Right atrium auricular region (tissue), 2 donors: Measurements from ENCODE around the gene ZNF189. TPM values are rescaled to one million over a fixed set of nuclear protein-coding genes. Genes with fewer than 3 reads are reported as not detected.

Experiments used
- DNase-seq: peaks from one replicate; pipeline ENCODE4 v3.0.0-alpha.2; 2019; ENCODE audit warnings: low spot score
- H3K27ac ChIP-seq, 2 donors: fragments of 200-600 bp; sonication (generic); 1 replicate in 1 of 2; 2 replicates in 1 of 2; pipeline ENCODE4 v1.5.1; 2016 to 2019
- H3K27me3 ChIP-seq, 2 donors: fragments of 200-600 bp; sonication (generic); one replicate each; pipeline versions ENCODE4 v1.5.1 to v1.6.0; 2017 to 2019
- H3K36me3 ChIP-seq: fragments of 200-600 bp; sonication (generic); one replicate; pipeline ENCODE4 v1.5.1; 2016
- H3K4me1 ChIP-seq, 2 donors: fragments of 200-600 bp; sonication (generic); one replicate each; pipeline versions ENCODE4 v1.5.1 to v1.6.0; 2017 to 2019
- H3K4me3 ChIP-seq, 2 donors: fragments of 200-600 bp; sonication (generic); 1 replicate in 1 of 2; 2 replicates in 1 of 2; pipeline ENCODE4 v1.5.1; 2017 to 2019; ENCODE audit warnings: mild to moderate bottlenecking in 1 of 2, moderate library complexity in 1 of 2
- H3K9me3 ChIP-seq, 2 donors: fragments of 200-600 bp; sonication (generic); one replicate each; pipeline ENCODE4 v1.5.1; 2019
- CTCF ChIP-seq, 2 donors: fragments of 200-600 bp; sonication (generic); IDR thresholded peaks; one replicate each; pipeline ENCODE4 v1.5.1; 2019; ENCODE audit warnings: antibody characterized with exemption in 2 of 2
- total RNA-seq, 2 donors: library from RNA; depleted of rRNA; stranded (reverse); fragments of >200 nt; gene quantifications; one replicate each; pipeline ENCODE4 v1.1.0, GENCODE V29; 2016

The ZNF189 gene
- total RNA-seq, 2 donors from 2014 or later = 20.2 to 22.1 TPM

DNA sequence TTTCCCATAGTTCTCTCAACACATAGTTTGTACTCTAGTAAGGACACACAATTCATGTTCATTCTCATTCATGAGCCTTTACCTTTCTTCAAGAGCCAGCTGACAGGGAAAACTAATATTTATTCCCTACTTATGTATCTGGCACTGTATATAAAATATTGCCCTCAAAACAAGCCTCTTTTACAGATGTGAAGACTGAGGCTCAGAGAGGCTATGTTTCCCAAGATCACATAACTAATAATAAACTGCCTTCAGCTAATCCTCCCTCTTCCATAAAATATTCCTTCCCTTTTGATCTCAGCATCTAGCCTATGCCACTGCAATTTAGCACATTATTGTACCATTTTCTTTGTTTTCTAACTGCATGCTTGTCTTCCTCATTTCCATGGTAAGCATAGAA, 18.7 kb downstream of the ZNF189 start:
- TF ChIP-seq CTCF (IDR thresholded peaks at IDR 0.05) = no peak
- H3K27me3 ChIP-seq = no peaks in the 10 kb centered on the region
- H3K36me3 ChIP-seq = no peaks in the 10 kb centered on the region
- no peak for DNase-seq
- peaks cover 4 to 38% of the 10 kb centered on the region in 2 donors for H3K9me3 ChIP-seq
- no peak overlapping the region for H3K4me3 ChIP-seq
- H3K27ac ChIP-seq = no peak overlapping the region
- H3K4me1 ChIP-seq = no peaks in the 10 kb centered on the region

DNA sequence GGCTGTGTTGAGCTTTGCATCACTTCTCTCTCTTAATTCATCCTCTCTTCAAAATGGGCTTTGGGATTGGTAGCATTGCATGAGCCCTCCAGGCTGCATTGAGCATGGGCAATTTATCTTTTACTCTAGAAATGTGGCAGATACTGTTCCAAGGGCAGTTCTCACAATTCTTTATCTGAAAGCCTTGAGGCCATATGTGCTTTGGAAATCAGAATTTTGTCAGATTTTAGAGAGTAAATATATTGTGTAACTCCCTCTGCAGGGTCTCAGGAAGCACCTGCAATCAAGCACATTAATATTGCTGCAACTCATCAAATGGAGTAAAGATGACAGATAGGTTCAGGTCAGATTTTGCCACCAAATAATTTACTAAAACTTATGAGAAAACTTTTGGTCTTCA, 19.3 kb downstream of the ZNF189 start:
- TF ChIP-seq CTCF (IDR thresholded peaks at IDR 0.05) = no peak
- H3K36me3 ChIP-seq = no peaks in the 10 kb centered on the region
- H3K9me3 ChIP-seq = peaks cover 0 to 32% of the 10 kb centered on the region in 2 donors

DNA sequence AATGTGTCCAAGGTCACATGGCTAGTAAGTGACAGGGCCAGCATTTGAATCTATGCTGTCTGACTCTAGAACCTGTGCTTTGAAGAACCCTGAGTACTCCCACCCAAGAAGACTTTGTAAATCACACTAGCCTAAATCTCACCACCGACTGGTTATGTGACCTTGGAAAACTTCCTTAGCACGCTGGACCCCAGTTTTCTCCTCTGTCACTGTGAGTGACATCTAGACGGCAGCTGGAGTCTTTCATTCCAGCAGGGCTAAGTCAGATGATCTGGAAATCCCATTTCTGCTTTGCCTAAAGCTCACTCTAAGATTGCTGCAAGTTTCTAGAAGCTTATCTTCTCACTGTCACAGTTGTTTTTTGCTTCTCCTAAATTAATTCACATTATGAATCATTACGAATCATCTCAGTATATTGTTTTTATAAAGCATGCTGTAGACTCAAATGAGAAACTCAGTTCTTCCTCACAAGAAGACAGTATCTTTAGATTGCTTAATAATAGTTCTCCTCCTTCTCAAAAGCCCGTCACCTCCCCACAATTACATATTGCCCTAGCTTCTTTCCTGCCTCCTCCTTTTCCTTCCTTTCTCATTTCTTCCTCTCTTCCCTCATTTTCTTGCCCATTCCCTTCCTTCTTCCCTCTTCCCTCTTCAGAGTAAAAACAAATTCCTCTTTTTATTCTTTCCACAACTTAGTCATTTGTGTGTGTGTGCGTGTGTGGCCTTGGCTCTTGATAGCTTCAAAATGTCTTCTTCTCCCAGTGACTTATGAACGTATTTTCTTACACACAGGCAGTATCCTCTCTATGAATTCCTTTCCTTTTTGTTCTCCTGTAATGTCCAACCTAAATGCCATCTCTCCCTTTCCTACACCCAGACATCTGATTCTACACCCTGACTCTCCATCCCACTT, 20.1 kb downstream of the ZNF189 start:
- H3K9me3 ChIP-seq = peaks cover 0 to 24% of the 10 kb centered on the region in 2 donors
- TF ChIP-seq CTCF (IDR thresholded peaks at IDR 0.05) = no peak
- H3K27ac ChIP-seq = no peak overlapping the region

More for the DNA sequence above, 19.3 kb downstream of the ZNF189 start:
- Histone ChIP-seq H3K27ac (no peak overlapping the region), H3K4me1 (no peaks in the 10 kb centered on the region), H3K4me3 (no peak overlapping the region), H3K27me3 (no peaks in the 10 kb centered on the region)
- DNase-seq = no peak

GRCh38 chr9:101419863-101420262, 21.2 kb downstream of the ZNF189 start:
- peaks cover 0 to 13% of the 10 kb centered on the region in 2 donors for H3K9me3 ChIP-seq
- H3K27me3 ChIP-seq = no peaks in the 10 kb centered on the region
- no peak for TF ChIP-seq CTCF (IDR thresholded peaks at IDR 0.05)
- no peaks in the 10 kb centered on the region for H3K4me1 ChIP-seq
- no peak for DNase-seq
- no peaks in the 10 kb centered on the region for H3K36me3 ChIP-seq
- no peak overlapping the region for H3K27ac ChIP-seq
- no peak overlapping the region for H3K4me3 ChIP-seq

More for the DNA sequence above, 20.1 kb downstream of the ZNF189 start:
- Histone ChIP-seq H3K4me1 (no peaks in the 10 kb centered on the region), H3K36me3 (no peaks in the 10 kb centered on the region), H3K27me3 (no peaks in the 10 kb centered on the region), H3K4me3 (no peak overlapping the region)
- DNase-seq = no peak

DNA sequence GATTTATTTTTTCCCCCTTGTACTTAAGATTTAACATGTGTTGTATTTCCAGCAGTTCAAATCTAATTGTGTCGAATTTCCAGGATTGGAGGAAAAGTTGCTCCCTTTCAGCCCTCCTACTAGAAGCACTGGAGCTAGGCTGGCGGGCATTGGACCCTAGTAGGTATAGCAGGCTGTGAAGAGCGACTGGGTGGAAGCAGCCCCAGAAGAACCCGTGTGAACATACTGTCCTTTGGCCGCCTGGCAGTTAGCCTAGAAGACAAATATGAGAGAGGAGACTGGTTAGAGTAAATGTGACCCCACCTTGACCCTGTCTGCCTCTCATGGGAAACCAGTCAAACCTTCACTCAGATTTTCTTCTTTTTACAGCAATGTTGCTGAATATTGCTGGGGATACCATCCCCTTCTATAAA, 23.0 kb downstream of the ZNF189 start:
- Histone ChIP-seq H3K9me3 (no peaks in the 10 kb centered on the region), H3K4me3 (no peak overlapping the region), H3K27me3 (no peaks in the 10 kb centered on the region), H3K4me1 (no peaks in the 10 kb centered on the region), H3K36me3 (no peaks in the 10 kb centered on the region), H3K27ac (no peak overlapping the region)
- no peak for TF ChIP-seq CTCF (IDR thresholded peaks at IDR 0.05)
- DNase-seq = no peak
